NOMO-1 treated with dmso at 0.1 percent for 144 hours (cell line): ENCODE results near the gene LATS2.
"Not testable (repeated sequence)": the region's sequence is repeated elsewhere in the genome, so short reads cannot be mapped to it uniquely, and the experiment has no call there.

Experiments
- DNase-seq: peaks from one replicate; lab custom pipeline; 2025; ENCODE audit not compliant: unreplicated experiment; lab: John Stamatoyannopoulos, UW

Gene LATS2

GRCh38 chr13:20968745-20969144 lies 92.6 kb downstream of the LATS2 start:
- no peak for DNase-seq

- DNase-seq: no peak
Observed at GRCh38 chr13:20967340-20967739, 94.0 kb downstream of the LATS2 start.

- no peak for DNase-seq
Observed at GRCh38 chr13:20964904-20965303, 96.5 kb downstream of the LATS2 start.

- not testable (repeated sequence) for DNase-seq
Observed at GRCh38 chr13:20961663-20962062, 99.7 kb downstream of the LATS2 start.

- no peak for DNase-seq
Observed at GRCh38 chr13:20960663-20961309, 100.6 kb downstream of the LATS2 start.

GRCh38 chr13:20957049-20957620 lies 104.3 kb downstream of the LATS2 start:
- peak; percentile 38 for DNase-seq

- no peak for DNase-seq
Observed at GRCh38 chr13:20955496-20955895, 105.9 kb downstream of the LATS2 start.

- no peak for DNase-seq
Observed at GRCh38 chr13:20953245-20953931, 108.0 kb downstream of the LATS2 start.

- no peak for DNase-seq
Observed at GRCh38 chr13:20952838-20953237, 108.5 kb downstream of the LATS2 start.

GRCh38 chr13:20948001-20948400 lies 113.4 kb downstream of the LATS2 start:
- DNase-seq: not testable (repeated sequence)

GRCh38 chr13:20945952-20946383 lies 115.4 kb downstream of the LATS2 start:
- peak; percentile 41 for DNase-seq

GRCh38 chr13:20942938-20943559 lies 118.3 kb downstream of the LATS2 start:
- DNase-seq: no peak

GRCh38 chr13:20940511-20940910 lies 120.9 kb downstream of the LATS2 start:
- not testable (repeated sequence) for DNase-seq

- DNase-seq: no peak
Observed at GRCh38 chr13:20940083-20940482, 121.3 kb downstream of the LATS2 start.

- DNase-seq: no peak
Observed at GRCh38 chr13:20939662-20940061, 121.7 kb downstream of the LATS2 start.

- no peak for DNase-seq
Observed at GRCh38 chr13:20938302-20938701, 123.1 kb downstream of the LATS2 start.

- no peak for DNase-seq
Observed at GRCh38 chr13:20927596-20928257, 133.7 kb downstream of the LATS2 start.

GRCh38 chr13:20925395-20925790 lies 136.0 kb downstream of the LATS2 start:
- DNase-seq: not testable (repeated sequence)

- peak; percentile 69 for DNase-seq
Observed at GRCh38 chr13:20924758-20925394, 136.5 kb downstream of the LATS2 start.

- DNase-seq: no peak
Observed at GRCh38 chr13:20923272-20923671, 138.1 kb downstream of the LATS2 start.
